ENCODE data around the gene ARFIP2.

Gene ARFIP2

DNA sequence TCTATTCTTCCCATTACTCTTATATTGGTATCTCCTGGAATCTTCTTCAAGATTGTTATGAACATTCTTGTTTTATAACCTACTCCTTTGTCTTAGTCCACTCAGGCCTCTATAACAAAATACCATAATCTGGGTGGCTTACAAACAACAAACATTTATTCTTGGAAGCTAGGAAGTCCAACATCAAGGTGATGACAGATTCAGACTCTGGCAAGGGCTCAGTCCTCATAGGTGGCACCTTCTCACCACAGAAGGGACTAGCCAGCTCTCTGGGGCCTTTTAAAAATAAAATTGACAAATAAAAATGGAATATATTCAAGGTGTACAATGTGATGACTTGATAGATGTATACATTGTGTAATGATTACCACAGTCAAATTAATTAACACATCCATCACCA is 35.7 kb upstream of the ARFIP2 start:
- DNase-seq (ENCODE audit: low read depth), result no peak
- no peak overlapping the region for H3K4me3 ChIP-seq (ENCODE audit: control insufficient read depth, low read depth, low read length)
- TF ChIP-seq, protein P1, sequence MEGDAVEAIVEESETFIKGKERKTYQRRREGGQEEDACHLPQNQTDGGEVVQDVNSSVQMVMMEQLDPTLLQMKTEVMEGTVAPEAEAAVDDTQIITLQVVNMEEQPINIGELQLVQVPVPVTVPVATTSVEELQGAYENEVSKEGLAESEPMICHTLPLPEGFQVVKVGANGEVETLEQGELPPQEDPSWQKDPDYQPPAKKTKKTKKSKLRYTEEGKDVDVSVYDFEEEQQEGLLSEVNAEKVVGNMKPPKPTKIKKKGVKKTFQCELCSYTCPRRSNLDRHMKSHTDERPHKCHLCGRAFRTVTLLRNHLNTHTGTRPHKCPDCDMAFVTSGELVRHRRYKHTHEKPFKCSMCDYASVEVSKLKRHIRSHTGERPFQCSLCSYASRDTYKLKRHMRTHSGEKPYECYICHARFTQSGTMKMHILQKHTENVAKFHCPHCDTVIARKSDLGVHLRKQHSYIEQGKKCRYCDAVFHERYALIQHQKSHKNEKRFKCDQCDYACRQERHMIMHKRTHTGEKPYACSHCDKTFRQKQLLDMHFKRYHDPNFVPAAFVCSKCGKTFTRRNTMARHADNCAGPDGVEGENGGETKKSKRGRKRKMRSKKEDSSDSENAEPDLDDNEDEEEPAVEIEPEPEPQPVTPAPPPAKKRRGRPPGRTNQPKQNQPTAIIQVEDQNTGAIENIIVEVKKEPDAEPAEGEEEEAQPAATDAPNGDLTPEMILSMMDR (conservative IDR thresholded peaks at IDR 0.05; ENCODE audit: control insufficient read depth, insufficient read depth, low read depth, low read length), result no peak

DNA sequence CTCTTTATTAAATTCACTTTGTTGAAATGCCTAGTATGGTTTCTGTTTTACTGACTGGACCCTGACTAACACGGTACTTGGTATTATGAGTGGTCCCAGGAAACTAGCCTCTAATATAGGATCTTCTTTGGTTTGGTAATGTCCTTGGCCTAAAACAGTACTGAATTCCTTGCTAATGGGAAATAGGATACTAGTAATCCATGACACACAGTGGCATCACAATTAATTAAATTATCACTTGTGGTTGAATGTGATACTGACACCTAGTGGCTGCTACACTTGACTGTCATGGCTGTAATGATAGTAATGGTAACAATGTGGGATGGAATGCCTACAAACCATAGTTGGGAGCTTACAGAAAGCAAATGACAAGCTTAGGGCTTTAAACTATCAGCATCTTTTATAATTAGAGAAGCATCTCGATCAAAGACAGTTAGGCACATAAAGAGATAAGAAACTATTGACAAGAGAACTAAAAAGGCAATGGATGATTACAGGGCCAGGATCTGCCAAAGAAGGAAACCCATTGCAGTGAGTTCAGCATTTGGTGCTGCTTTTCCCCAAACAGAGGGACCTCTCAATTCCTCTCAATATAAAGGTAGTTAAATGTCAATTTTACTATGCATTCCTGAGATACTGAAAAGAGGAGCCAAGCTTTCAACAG is 24.6 kb upstream of the ARFIP2 start:
- TF ChIP-seq, protein P1 (conservative IDR thresholded peaks at IDR 0.05; ENCODE audit: control insufficient read depth, insufficient read depth, low read depth, low read length), result peak; percentile 60
- peak; percentile 92 for DNase-seq (ENCODE audit: low read depth)
- no peak overlapping the region for H3K4me3 ChIP-seq (ENCODE audit: control insufficient read depth, low read depth, low read length)

DNA sequence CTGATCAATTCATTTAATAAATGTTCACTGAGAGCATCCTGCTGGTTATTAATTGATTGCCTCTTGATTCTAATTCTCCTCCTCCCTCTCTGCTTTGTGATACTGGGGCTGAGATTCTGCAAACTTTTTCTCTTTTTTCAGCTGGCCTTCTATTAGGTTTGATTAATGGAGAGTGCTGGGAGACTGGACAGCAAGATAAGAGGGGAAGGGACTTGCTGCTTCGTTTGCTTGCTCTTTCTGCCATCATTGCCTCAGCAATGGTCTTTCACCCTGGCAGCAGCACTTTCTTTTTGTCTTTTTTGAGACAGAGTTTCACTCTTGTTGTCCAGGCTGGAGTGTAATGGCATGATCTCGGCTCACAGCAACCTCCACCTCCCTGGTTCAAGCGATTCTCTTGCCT is 23.0 kb upstream of the ARFIP2 start:
- H3K4me3 ChIP-seq (ENCODE audit: control insufficient read depth, low read depth, low read length), result no peak overlapping the region
- TF ChIP-seq, protein P1 (conservative IDR thresholded peaks at IDR 0.05; ENCODE audit: control insufficient read depth, insufficient read depth, low read depth, low read length), result no peak
- DNase-seq (ENCODE audit: low read depth), result no peak

DNA sequence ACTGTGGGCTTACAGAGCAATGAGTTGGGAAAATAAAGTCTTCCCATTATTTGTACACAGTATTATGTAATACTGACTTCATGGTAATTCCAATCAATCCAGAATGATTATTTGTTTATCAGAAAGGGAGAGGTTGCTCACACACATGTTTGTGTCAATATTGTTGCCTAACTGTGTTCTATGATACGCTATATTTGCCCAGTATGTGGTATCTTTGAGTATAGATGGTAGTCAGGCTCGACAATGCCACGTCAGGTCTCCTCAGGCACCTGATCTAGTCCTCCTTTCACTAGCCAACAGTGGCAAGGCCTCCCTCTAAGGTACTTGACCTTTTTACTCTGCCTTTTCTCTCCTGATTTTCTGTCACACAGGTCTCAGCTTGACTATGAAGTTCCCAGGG is 21.3 kb upstream of the ARFIP2 start:
- DNase-seq (ENCODE audit: low read depth), result no peak
- no peak overlapping the region for H3K4me3 ChIP-seq (ENCODE audit: control insufficient read depth, low read depth, low read length)
- TF ChIP-seq, protein P1 (conservative IDR thresholded peaks at IDR 0.05; ENCODE audit: control insufficient read depth, insufficient read depth, low read depth, low read length), result no peak

DNA sequence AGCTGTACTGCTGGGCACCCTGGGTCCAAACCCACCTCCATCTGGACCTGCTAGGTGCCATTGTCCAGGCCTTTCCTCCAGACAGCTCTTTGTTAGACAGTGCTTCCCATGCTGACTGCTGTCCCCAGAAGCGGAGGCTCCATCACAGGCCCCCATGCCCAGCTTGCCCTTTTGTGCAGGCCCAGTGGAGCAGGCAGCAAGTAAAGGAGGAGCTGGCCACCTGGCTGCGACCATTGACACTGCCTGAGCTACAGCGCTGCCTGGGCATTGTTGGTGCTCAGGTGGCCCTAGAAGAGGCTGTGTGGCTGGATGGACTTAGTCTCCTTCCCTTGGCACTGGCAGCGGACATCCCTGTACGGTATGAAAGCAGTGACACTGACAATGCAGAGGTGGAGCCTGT is 17.4 kb upstream of the ARFIP2 start:
- DNase-seq (ENCODE audit: low read depth), result no peak
- H3K4me3 ChIP-seq (ENCODE audit: control insufficient read depth, low read depth, low read length), result no peak overlapping the region
- TF ChIP-seq, protein P1 (conservative IDR thresholded peaks at IDR 0.05; ENCODE audit: control insufficient read depth, insufficient read depth, low read depth, low read length), result no peak

DNA sequence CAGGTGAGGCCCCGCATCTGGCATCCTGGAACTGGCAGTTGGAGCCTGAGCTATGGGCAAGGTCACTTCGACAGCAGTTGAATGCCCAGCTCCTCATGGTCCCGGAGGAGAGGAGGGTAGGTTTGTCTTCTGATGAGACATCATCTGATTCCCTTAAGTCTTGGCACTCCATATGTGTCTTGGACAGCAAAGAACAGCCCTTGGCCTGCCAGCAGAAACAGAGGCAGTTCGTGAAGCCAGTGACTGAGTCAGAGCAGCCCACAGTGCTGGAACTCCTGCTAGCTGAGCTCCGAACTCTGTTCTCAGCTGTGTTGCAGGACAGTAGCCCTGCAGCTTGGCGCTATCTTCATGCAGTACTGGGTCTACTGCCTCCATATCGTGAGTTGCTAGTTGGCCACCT is 17.0 kb upstream of the ARFIP2 start:
- DNase-seq (ENCODE audit: low read depth), result peak; percentile 88
- TF ChIP-seq, protein P1 (conservative IDR thresholded peaks at IDR 0.05; ENCODE audit: control insufficient read depth, insufficient read depth, low read depth, low read length), result no peak
- no peak overlapping the region for H3K4me3 ChIP-seq (ENCODE audit: control insufficient read depth, low read depth, low read length)
